ENCODE measurements around the gene ADCY9. TPM values are rescaled to one million over a fixed set of nuclear protein-coding genes. Genes with fewer than 3 reads are reported as not detected.

ADCY9 gene
- total and polyA plus RNA-seq, 4 donors = 12.7 to 37.6 (median 17.6) TPM

- Histone ChIP-seq H3K9ac (ENCODE audit: insufficient read depth in 1 of 2, low read length in 2 of 2) (no peak overlapping the region), H3K4me1 (ENCODE audit: control insufficient read depth in 5 of 5, insufficient read depth in 5 of 5, low read length in 5 of 5) (peaks cover 0 to 19% (median 3%) of the 10 kb centered on the region in 5 donors), H3K27me3 (ENCODE audit: control insufficient read depth in 3 of 3, insufficient read depth in 3 of 3, low read length in 2 of 3) (no peaks in the 10 kb centered on the region), H3K27ac (ENCODE audit: low read depth in 1 of 2, low read length in 1 of 2) (peak overlapping the region in 1 of 2 donors; percentile 68), H3K9me3 (ENCODE audit: control insufficient read depth in 4 of 4, insufficient read depth in 3 of 4, low read length in 3 of 4) (no peaks in the 10 kb centered on the region), H3K4me3 (no peak overlapping the region), H3K36me3 (ENCODE audit: control insufficient read depth in 4 of 4, insufficient read depth in 4 of 4, low read length in 4 of 4) (no peaks in the 10 kb centered on the region)
- DNase-seq = no peak
- WGBS, 2 donors = 52 to 81% methylated on average over 3 of the region's 3 CpGs
- no peak for TF ChIP-seq CTCF (IDR thresholded peaks at IDR 0.05; ENCODE audit: control extremely low read depth, extremely low read depth)
- no peak for ATAC-seq (ENCODE audit: insufficient read depth, low FRiP score)
These were observed 100.3 kb downstream of the ADCY9 start for GRCh38 chr16:4016005-4016352.

GRCh38 chr16:4015275-4016004, 100.8 kb downstream of the ADCY9 start:
- Histone ChIP-seq H3K27me3 (ENCODE audit: control insufficient read depth in 3 of 3, insufficient read depth in 3 of 3, low read length in 2 of 3) (no peaks in the 10 kb centered on the region), H3K9ac (ENCODE audit: insufficient read depth in 1 of 2, low read length in 2 of 2) (no peak overlapping the region), H3K27ac (ENCODE audit: low read depth in 1 of 2, low read length in 1 of 2) (peak overlapping the region in 1 of 2 donors; percentile 70), H3K4me1 (ENCODE audit: control insufficient read depth in 5 of 5, insufficient read depth in 5 of 5, low read length in 5 of 5) (peaks cover 0 to 20% (median 3%) of the 10 kb centered on the region in 5 donors), H3K36me3 (ENCODE audit: control insufficient read depth in 4 of 4, insufficient read depth in 4 of 4, low read length in 4 of 4) (no peaks in the 10 kb centered on the region), H3K4me3 (no peak overlapping the region), H3K9me3 (ENCODE audit: control insufficient read depth in 4 of 4, insufficient read depth in 3 of 4, low read length in 3 of 4) (no peaks in the 10 kb centered on the region)
- DNase-seq (peak in 2 of 3 donors; percentile 36 to 56), ATAC-seq (ENCODE audit: insufficient read depth, low FRiP score) (no peak)
- WGBS, 2 donors = 75 to 86% methylated on average over 19 of the region's 20 CpGs
- TF ChIP-seq CTCF (IDR thresholded peaks at IDR 0.05; ENCODE audit: control extremely low read depth, extremely low read depth) = no peak

- TF ChIP-seq CTCF (IDR thresholded peaks at IDR 0.05; ENCODE audit: control extremely low read depth, extremely low read depth) = no peak
- Histone ChIP-seq H3K36me3 (ENCODE audit: control insufficient read depth in 4 of 4, insufficient read depth in 4 of 4, low read length in 4 of 4) (no peaks in the 10 kb centered on the region), H3K4me1 (ENCODE audit: control insufficient read depth in 5 of 5, insufficient read depth in 5 of 5, low read length in 5 of 5) (peaks cover 0 to 16% (median 3%) of the 10 kb centered on the region in 5 donors), H3K9me3 (ENCODE audit: control insufficient read depth in 4 of 4, insufficient read depth in 3 of 4, low read length in 3 of 4) (no peaks in the 10 kb centered on the region), H3K27ac (ENCODE audit: low read depth in 1 of 2, low read length in 1 of 2) (no peak overlapping the region), H3K4me3 (no peak overlapping the region), H3K9ac (ENCODE audit: insufficient read depth in 1 of 2, low read length in 2 of 2) (no peak overlapping the region), H3K27me3 (ENCODE audit: control insufficient read depth in 3 of 3, insufficient read depth in 3 of 3, low read length in 2 of 3) (no peaks in the 10 kb centered on the region)
- ATAC-seq (ENCODE audit: insufficient read depth, low FRiP score) = no peak
- WGBS, 2 donors = 87 to 88% methylated on average over 15 of the region's 15 CpGs
- no peak for DNase-seq
These were observed 104.2 kb downstream of the ADCY9 start for GRCh38 chr16:4011940-4012629.
